H9 (cell line): ENCODE results near the gene TSSC4. TPM values are rescaled to one million over a fixed set of nuclear protein-coding genes. Genes with fewer than 3 reads are reported as not detected.

Source experiments
- DNase-seq: peaks from one replicate; pipeline ENCODE4 v3.0.0-alpha.2; 2017
- H2AFZ ChIP-seq: one replicate; pipeline ENCODE4 v1.6.1; 2013; ENCODE audit warnings: mild to moderate bottlenecking, low read length, control low read depth, moderate library complexity
- H2AK5ac ChIP-seq: 2 replicates; pipeline ENCODE4 v1.6.1; 2013; ENCODE audit warnings: low read length, control low read depth, mixed read lengths; ENCODE audit not compliant: insufficient read length
- H2BK120ac ChIP-seq: one replicate; pipeline ENCODE4 v1.6.1; 2013; ENCODE audit warnings: low read depth, mild to moderate bottlenecking, low read length, control low read depth, inconsistent platforms; ENCODE audit not compliant: poor library complexity, severe bottlenecking
- H2BK12ac ChIP-seq: 2 replicates; pipeline ENCODE4 v1.6.1; 2013; ENCODE audit warnings: low read length, control low read depth, mixed read lengths, low read depth; ENCODE audit not compliant: insufficient read length
- H2BK15ac ChIP-seq: 2 replicates; pipeline ENCODE4 v1.6.1; 2013; ENCODE audit warnings: low read depth, low read length, control low read depth
- H2BK20ac ChIP-seq: one replicate; pipeline ENCODE4 v1.6.1; 2013; ENCODE audit warnings: low read depth, mild to moderate bottlenecking, low read length, control low read depth, inconsistent platforms; ENCODE audit not compliant: poor library complexity, severe bottlenecking
- H2BK5ac ChIP-seq: 2 replicates; pipeline ENCODE4 v1.6.1; 2013; ENCODE audit warnings: low read length, control low read depth, mixed read lengths; ENCODE audit not compliant: insufficient read length
- H3K14ac ChIP-seq: 2 replicates; pipeline ENCODE4 v1.6.1; 2013; ENCODE audit warnings: low read length, control low read depth; ENCODE audit not compliant: insufficient read depth
- H3K18ac ChIP-seq: 2 replicates; pipeline ENCODE4 v1.6.1; 2013; ENCODE audit warnings: low read depth, mild to moderate bottlenecking, mixed read lengths, low read length, control low read depth; ENCODE audit not compliant: insufficient read length
- H3K23ac ChIP-seq: 2 replicates; pipeline ENCODE4 v1.6.1; 2013; ENCODE audit warnings: low read length, control low read depth, mixed read lengths, low read depth; ENCODE audit not compliant: insufficient read length
- H3K23me2 ChIP-seq: 2 replicates; pipeline ENCODE4 v1.6.1; 2013; ENCODE audit warnings: low read depth, mild to moderate bottlenecking, mixed read lengths, low read length, control low read depth; ENCODE audit not compliant: insufficient read length, poor library complexity, severe bottlenecking
- H3K27ac ChIP-seq: 2 replicates; pipeline ENCODE4 v1.5.1; 2013; ENCODE audit warnings: low read length, control low read depth, mixed read lengths, low read depth; ENCODE audit not compliant: insufficient read length
- H3K27me3 ChIP-seq: 2 replicates; pipeline ENCODE4 v1.6.1; 2013; ENCODE audit warnings: low read length, control low read depth, inconsistent platforms; ENCODE audit not compliant: insufficient read depth
- H3K4ac ChIP-seq: 2 replicates; pipeline ENCODE4 v1.6.1; 2013; ENCODE audit warnings: low read depth, mild to moderate bottlenecking, control low read depth, inconsistent platforms, low read length, moderate library complexity
- H3K4me1 ChIP-seq: 2 replicates; pipeline ENCODE4 v1.6.1; 2013; ENCODE audit warnings: low read length, control low read depth, inconsistent platforms; ENCODE audit not compliant: insufficient read depth
- H3K4me2 ChIP-seq: 2 replicates; pipeline ENCODE4 v1.6.1; 2013; ENCODE audit warnings: low read length, control low read depth, mixed read lengths; ENCODE audit not compliant: insufficient read length, insufficient read depth
- H3K56ac ChIP-seq: 2 replicates; pipeline ENCODE4 v1.6.1; 2013; ENCODE audit warnings: low read depth, mild to moderate bottlenecking, mixed read lengths, low read length, control low read depth; ENCODE audit not compliant: insufficient read length
- H3K79me1 ChIP-seq: 2 replicates; pipeline ENCODE4 v1.6.1; 2013; ENCODE audit warnings: low read depth, mild to moderate bottlenecking, moderate library complexity, low read length, control low read depth, inconsistent platforms; ENCODE audit not compliant: insufficient read depth, poor library complexity, severe bottlenecking
- H3K79me2 ChIP-seq: 2 replicates; pipeline ENCODE4 v1.6.1; 2013; ENCODE audit warnings: low read length, control low read depth, inconsistent platforms; ENCODE audit not compliant: insufficient read depth
- H3K9ac ChIP-seq: 2 replicates; pipeline ENCODE4 v1.6.1; 2013; ENCODE audit warnings: low read length, control low read depth, mixed read lengths; ENCODE audit not compliant: insufficient read length; ENCODE audit errors: extremely low read depth
- H3K9me3 ChIP-seq: one replicate; pipeline ENCODE4 v1.6.1; 2013; ENCODE audit warnings: low read depth, low read length, inconsistent platforms; ENCODE audit not compliant: control insufficient read depth
- H3T11ph ChIP-seq: one replicate; pipeline ENCODE4 v1.6.1; 2013; ENCODE audit warnings: mild to moderate bottlenecking, low read length, control low read depth, inconsistent platforms
- H4K20me1 ChIP-seq: one replicate; pipeline ENCODE4 v1.6.1; 2013; ENCODE audit not compliant: control insufficient read depth, insufficient read length, insufficient read depth
- H4K5ac ChIP-seq: 2 replicates; pipeline ENCODE4 v1.6.1; 2013; ENCODE audit warnings: low read depth, mild to moderate bottlenecking, mixed read lengths, low read length, control low read depth; ENCODE audit not compliant: insufficient read length
- H4K8ac ChIP-seq: replicated peaks from 2 replicates; pipeline ENCODE4 v1.6.1; 2013; ENCODE audit warnings: low read length, control low read depth, mixed read lengths, low read depth; ENCODE audit not compliant: insufficient read length
- H4K91ac ChIP-seq: 2 replicates; pipeline ENCODE4 v1.6.1; 2013; ENCODE audit warnings: low read depth, mild to moderate bottlenecking, moderate library complexity, mixed read lengths, low read length, control low read depth; ENCODE audit not compliant: insufficient read length
- H3K27ac Mint-ChIP-seq, 3 experiments: 2 replicates in 2 of 3; 3 replicates in 1 of 3; pipeline ENCODE4 v1.8.0; 2020 to 2021; ENCODE audit warnings: mixed read lengths in 3 of 3, mild to moderate bottlenecking in 1 of 3, moderate library complexity in 1 of 3
- H3K27me3 Mint-ChIP-seq: 2 replicates; pipeline ENCODE4 v1.8.0; 2021; ENCODE audit warnings: low read depth, mild to moderate bottlenecking, moderate library complexity, mixed read lengths
- H3K36me3 Mint-ChIP-seq, 3 experiments: 2 replicates in 2 of 3; 3 replicates in 1 of 3; pipeline ENCODE4 v1.8.0; 2020 to 2021; ENCODE audit warnings: low read depth in 3 of 3, mixed read lengths in 3 of 3; ENCODE audit not compliant: insufficient read depth in 1 of 3
- H3K4me1 Mint-ChIP-seq, 2 experiments: 2 replicates each; pipeline ENCODE4 v1.8.0; 2020; ENCODE audit warnings: mixed read lengths in 2 of 2
- H3K4me3 Mint-ChIP-seq, 2 experiments: 2 replicates in 1 of 2; 3 replicates in 1 of 2; pipeline ENCODE4 v1.8.0; 2020 to 2021; ENCODE audit warnings: mild to moderate bottlenecking in 2 of 2, mixed read lengths in 2 of 2, moderate library complexity in 1 of 2
- H3K9me3 Mint-ChIP-seq, 2 experiments: 2 replicates in 1 of 2; 3 replicates in 1 of 2; pipeline ENCODE4 v1.8.0; 2020; ENCODE audit warnings: mild to moderate bottlenecking in 2 of 2, mixed read lengths in 2 of 2, moderate library complexity in 1 of 2
- CTCF ChIP-seq: fragments of 200-600 bp; sonication (generic); conservative IDR thresholded peaks from 3 replicates; pipeline ENCODE4 v1.8.0; 2021; ENCODE audit warnings: antibody characterized with exemption, mild to moderate bottlenecking
- WGBS: extraction: QIAGEN DNeasy Blood & Tissue Kit; methylation state at CpG from one replicate; pipeline ENCODE4 v1.1.7; 2013; ENCODE audit warnings: missing lambda C conversion rate, low lambda C conversion rate, mixed read lengths; ENCODE audit not compliant: insufficient read length; ENCODE audit errors: extremely low coverage; 5-methylcytosine and 5-hydroxymethylcytosine counted together
- total RNA-seq: library from RNA; stranded (reverse); gene quantifications from 2 replicates; pipeline ENCODE4 v1.2.1, GENCODE V29; 2021

TSSC4 gene
- total RNA-seq, 1 experiment from 2014 or later: 51.0 TPM

- no peaks in the 10 kb centered on the region; the same call in 1 of the 2 replicates for H3K27me3 ChIP-seq
- no peak overlapping the region for H2AK5ac ChIP-seq
- no peak overlapping the region for H2AFZ ChIP-seq
- no peak for TF ChIP-seq CTCF
- Mint-ChIP-seq H3K4me3 (no peak overlapping the region), H3K4me1 (peaks cover 9 to 15% of the 10 kb centered on the region in 2 experiments), H3K27ac (no peak overlapping the region; a peak in 1 of 7 replicates), H3K9me3 (peaks cover 0 to 2% of the 10 kb centered on the region in 2 experiments; a peak in 1 of 5 replicates), H3K36me3 (peaks cover 0 to 7% (median 5%) of the 10 kb centered on the region in 3 experiments; a peak in 5 of 7 replicates), H3K27me3 (peaks cover 4% of the 10 kb centered on the region)
- no peak overlapping the region for H2BK12ac ChIP-seq
- no peak overlapping the region for H2BK20ac ChIP-seq
- H4K5ac ChIP-seq: no peak overlapping the region
- no peak overlapping the region for H3K18ac ChIP-seq
- peaks cover 14% of the 10 kb centered on the region; the same call in 1 of the 2 replicates for H3K79me2 ChIP-seq
- no peaks in the 10 kb centered on the region for H3K79me1 ChIP-seq
- no peak overlapping the region for H4K8ac ChIP-seq
- no peak overlapping the region for H3K14ac ChIP-seq
- no peaks in the 10 kb centered on the region for H4K20me1 ChIP-seq
- H3K4ac ChIP-seq: no peak overlapping the region
- no peak overlapping the region for H3K56ac ChIP-seq
- WGBS: no CpG with 5 or more reads among the region's 15 CpGs
- H2BK5ac ChIP-seq: no peak overlapping the region
- no peak overlapping the region for H3K27ac ChIP-seq
- no peak overlapping the region for H3T11ph ChIP-seq
- H3K4me2 ChIP-seq: no peak overlapping the region
- DNase-seq: no peak
- H3K9ac ChIP-seq: no peak overlapping the region
- H3K9me3 ChIP-seq: no peaks in the 10 kb centered on the region
- no peaks in the 10 kb centered on the region for H3K4me1 ChIP-seq
- no peak overlapping the region for H3K23ac ChIP-seq
- no peak overlapping the region for H2BK15ac ChIP-seq
- no peak overlapping the region for H4K91ac ChIP-seq
- peaks cover 11% of the 10 kb centered on the region for H3K23me2 ChIP-seq
- no peak overlapping the region for H2BK120ac ChIP-seq
Observed at GRCh38 chr11:2374456-2375201, 25.9 kb upstream of the TSSC4 start.
